H1 (cell line): Measurements from ENCODE around the gene CAMK2D. TPM values are rescaled to one million over a fixed set of nuclear protein-coding genes. Genes with fewer than 3 reads are reported as not detected.

Experiments used
- CTCF ChIA-PET: fragments of 300-600 bp; sonication (Branson Sonifier 250); formaldehyde crosslinking; loops from one replicate; lab custom pipeline; 2021; ENCODE audit not compliant: partially characterized antibody; lab: Charles Lee
- POLR2A ChIA-PET: fragments of 300-600 bp; sonication (Branson Sonifier 250); formaldehyde crosslinking; loops from one replicate; lab custom pipeline; 2021; ENCODE audit warnings: inconsistent platforms; ENCODE audit not compliant: partially characterized antibody; lab: Charles Lee
- DNase-seq, 2 experiments: peaks; one replicate each; pipeline versions ENCODE4 v3.0.0 to v3.0.0-alpha.2; 2010 to 2022; ENCODE audit warnings: low spot score in 2 of 2, low read depth in 1 of 2, mixed read lengths in 1 of 2
- FAIRE-seq: peaks from 2 replicates; lab custom pipeline; 2011; peaks lifted over from hg19 to GRCh38; lab: Jason Lieb, UNC
- H2AFZ ChIP-seq: 2 replicates; pipeline ENCODE4 v1.8.1; 2012; ENCODE audit warnings: low read length, inconsistent platforms
- H2AK5ac ChIP-seq: 2 replicates; pipeline ENCODE4 v1.6.1; 2013; ENCODE audit warnings: low read depth, low read length
- H2BK120ac ChIP-seq: replicated peaks from 2 replicates; pipeline ENCODE3; 2013; ENCODE audit warnings: low read depth, low read length, inconsistent platforms
- H2BK12ac ChIP-seq: 2 replicates; pipeline ENCODE4 v1.6.1; 2013; ENCODE audit warnings: low read depth, low read length
- H2BK15ac ChIP-seq: 2 replicates; pipeline ENCODE4 v1.6.1; 2013; ENCODE audit warnings: low read length
- H2BK20ac ChIP-seq: 2 replicates; pipeline ENCODE4 v1.6.1; 2013; ENCODE audit warnings: low read length
- H2BK5ac ChIP-seq: 2 replicates; pipeline ENCODE4 v1.6.1; 2013; ENCODE audit warnings: low read depth, low read length
- H3K14ac ChIP-seq: 2 replicates; pipeline ENCODE4 v1.6.1; 2013; ENCODE audit warnings: inconsistent platforms; ENCODE audit not compliant: insufficient read length
- H3K18ac ChIP-seq: 2 replicates; pipeline ENCODE4 v1.6.1; 2013; ENCODE audit warnings: low read length; ENCODE audit errors: extremely low read depth
- H3K23ac ChIP-seq: 2 replicates; pipeline ENCODE4 v1.6.1; 2013; ENCODE audit warnings: inconsistent platforms; ENCODE audit not compliant: insufficient read length
- H3K23me2 ChIP-seq: 2 replicates; pipeline ENCODE4 v1.6.1; 2013; ENCODE audit warnings: low read depth, low read length
- H3K27ac ChIP-seq: 2 replicates; pipeline ENCODE4 v1.6.1; 2011; ENCODE audit warnings: low read depth, low read length, inconsistent platforms
- H3K27me3 ChIP-seq, 4 experiments: replicated peaks in 1 of 4; 1 replicate in 1 of 4; 2 replicates in 3 of 4; pipeline versions ENCODE4 v1.6.1 to v1.8.1; 2011 to 2013; ENCODE audit warnings: low read length in 3 of 4, mild to moderate bottlenecking in 3 of 4, inconsistent platforms in 2 of 4, mixed read lengths in 2 of 4, moderate library complexity in 1 of 4; ENCODE audit not compliant: control insufficient read depth in 3 of 4, insufficient read depth in 3 of 4; ENCODE audit errors: extremely low read depth in 1 of 4
- H3K36me3 ChIP-seq, 4 experiments: 2 replicates each; pipeline versions ENCODE4 v1.6.1 to v1.8.1; 2011 to 2013; ENCODE audit warnings: mild to moderate bottlenecking in 4 of 4, low read length in 3 of 4, moderate library complexity in 2 of 4, control low read depth in 1 of 4, inconsistent platforms in 1 of 4; ENCODE audit not compliant: insufficient read depth in 4 of 4, control insufficient read depth in 2 of 4
- H3K4ac ChIP-seq: replicated peaks from 2 replicates; pipeline ENCODE3; 2013; ENCODE audit warnings: low read length, low read depth, mixed read lengths, inconsistent platforms; ENCODE audit not compliant: insufficient read length
- H3K4me1 ChIP-seq, 4 experiments: replicated peaks in 1 of 4; 1 replicate in 1 of 4; 2 replicates in 3 of 4; pipeline versions ENCODE4 v1.6.1 to v1.8.1; 2011 to 2013; ENCODE audit warnings: low read length in 3 of 4, inconsistent platforms in 2 of 4, mixed read lengths in 1 of 4; ENCODE audit not compliant: insufficient read depth in 4 of 4, control insufficient read depth in 3 of 4
- H3K4me2 ChIP-seq, 2 experiments: 2 replicates each; pipeline versions ENCODE4 v1.6.1 to v1.8.1; 2011 to 2013; ENCODE audit warnings: low read depth in 2 of 2, low read length in 2 of 2, control low read depth in 1 of 2, inconsistent platforms in 1 of 2, mild to moderate bottlenecking in 1 of 2; ENCODE audit not compliant: insufficient read depth in 1 of 2
- H3K4me3 ChIP-seq, 4 experiments: fragments of 200-600, 300-600 bp in 1 of 4; sonication (generic), shearing (Covaris generic), sonication (Bioruptor Twin) in 1 of 4; 2 replicates each; pipeline versions ENCODE4 v1.5.1 to v1.8.1; 2011 to 2016; ENCODE audit warnings: low read length in 4 of 4, low read depth in 3 of 4, control low read depth in 2 of 4, inconsistent platforms in 2 of 4, mild to moderate bottlenecking in 2 of 4, mixed read lengths in 1 of 4, moderate library complexity in 1 of 4; ENCODE audit not compliant: insufficient read depth in 2 of 4; ENCODE audit errors: extremely low read depth in 1 of 4
- H3K56ac ChIP-seq: replicated peaks from 2 replicates; pipeline ENCODE3; 2013; ENCODE audit warnings: low read depth, mild to moderate bottlenecking, mixed read lengths, low read length, inconsistent platforms; ENCODE audit not compliant: insufficient read length
- H3K79me1 ChIP-seq: 2 replicates; pipeline ENCODE4 v1.6.1; 2013; ENCODE audit warnings: low read depth, low read length, control low read depth
- H3K79me2 ChIP-seq, 2 experiments: 2 replicates each; pipeline versions ENCODE4 v1.6.1 to v1.8.1; 2012 to 2013; ENCODE audit warnings: low read length in 2 of 2, mild to moderate bottlenecking in 2 of 2, inconsistent platforms in 1 of 2; ENCODE audit not compliant: insufficient read depth in 2 of 2, control insufficient read depth in 1 of 2
- H3K9ac ChIP-seq, 4 experiments: replicated peaks in 1 of 4; 1 replicate in 1 of 4; 2 replicates in 3 of 4; pipeline versions ENCODE4 v1.6.1 to v1.8.1; 2011 to 2013; ENCODE audit warnings: low read depth in 3 of 4, low read length in 3 of 4, control low read depth in 2 of 4, mild to moderate bottlenecking in 2 of 4, moderate library complexity in 2 of 4, inconsistent platforms in 1 of 4; ENCODE audit errors: extremely low read depth in 1 of 4
- H3K9me3 ChIP-seq, 2 experiments: 2 replicates each; pipeline versions ENCODE4 v1.6.1 to v1.8.1; 2012 to 2013; ENCODE audit warnings: mild to moderate bottlenecking in 2 of 2, moderate library complexity in 2 of 2, control low read depth in 1 of 2, inconsistent platforms in 1 of 2, low read depth in 1 of 2, low read length in 1 of 2, mixed read lengths in 1 of 2; ENCODE audit not compliant: insufficient read depth in 2 of 2
- H4K20me1 ChIP-seq, 2 experiments: replicated peaks in 1 of 2; 2 replicates each; pipeline versions ENCODE3 to v1.8.1; 2011 to 2013; ENCODE audit warnings: inconsistent platforms in 2 of 2, low read length in 2 of 2, mild to moderate bottlenecking in 1 of 2; ENCODE audit not compliant: insufficient read depth in 2 of 2, control insufficient read depth in 1 of 2
- H4K5ac ChIP-seq: 2 replicates; pipeline ENCODE4 v1.6.1; 2013; ENCODE audit warnings: low read length, low read depth, mixed read lengths, inconsistent platforms; ENCODE audit not compliant: insufficient read length
- H4K8ac ChIP-seq: 2 replicates; pipeline ENCODE4 v1.8.0; 2013; ENCODE audit warnings: mild to moderate bottlenecking, moderate library complexity, low read length, inconsistent platforms; ENCODE audit not compliant: insufficient read depth; ENCODE audit errors: extremely low read depth
- H4K91ac ChIP-seq: replicated peaks from 2 replicates; pipeline ENCODE3; 2013; ENCODE audit warnings: low read length, mixed read lengths, inconsistent platforms; ENCODE audit not compliant: insufficient read length
- BCL11A ChIP-seq, 2 experiments: IDR thresholded peaks; one replicate each; pipeline ENCODE4 v1.6.1; 2011; ENCODE audit warnings: low read depth in 2 of 2, low read length in 2 of 2, mild to moderate bottlenecking in 2 of 2
- CEBPB ChIP-seq: IDR thresholded peaks from 2 replicates; pipeline ENCODE4 v1.6.1; 2012; ENCODE audit warnings: low read depth, low read length
- MAFK ChIP-seq: IDR thresholded peaks from 2 replicates; pipeline ENCODE4 v1.6.1; 2012; ENCODE audit warnings: low read depth, mild to moderate bottlenecking, improper control_type of control experiment, low read length
- POLR2AphosphoS5 ChIP-seq: IDR thresholded peaks from 2 replicates; pipeline ENCODE4 v1.6.1; 2011; ENCODE audit warnings: low read depth, low read length
- SIRT6 ChIP-seq: IDR thresholded peaks from one replicate; pipeline ENCODE4 v1.7.1; 2012; ENCODE audit warnings: low read length, inconsistent platforms
- SIX5 ChIP-seq: IDR thresholded peaks from 2 replicates; pipeline ENCODE4 v1.6.1; 2011; ENCODE audit warnings: mild to moderate bottlenecking, low read depth, low read length
- SRF ChIP-seq: IDR thresholded peaks from 2 replicates; pipeline ENCODE4 v1.6.1; 2011; ENCODE audit warnings: mild to moderate bottlenecking, low read depth, low read length, moderate library complexity
- polyA plus RNA-seq, 7 experiments: library from polyadenylated mRNA; depleted of rRNA in 3 of 7; stranded (reverse) in 5 of 7; unstranded in 2 of 7; fragments of >200 nt in 5 of 7; fragments of 200-250 nt in 2 of 7; gene quantifications; 1 replicate in 5 of 7; 2 replicates in 1 of 7; 4 replicates in 1 of 7; pipeline versions ENCODE4 v1.2.1 to v1.2.3, GENCODE V29; 2011 to 2013; ENCODE audit warnings: missing spikeins in 2 of 7, mixed read lengths in 2 of 7
- total RNA-seq: library from RNA; stranded (reverse); fragmentation: NEBNext Ultra II Directional; extraction: Animal tissue kit (Norgen Biotek cat#: 25700); gene quantifications from 2 replicates; pipeline ENCODE4 v1.2.1, GENCODE V29; 2021

CAMK2D gene
- total and polyA plus RNA-seq, 2 of the 8 experiments (the other 6 are each of a cell fraction or from before 2014, with no cell fraction given): 3.2 to 7.0 TPM

DNA sequence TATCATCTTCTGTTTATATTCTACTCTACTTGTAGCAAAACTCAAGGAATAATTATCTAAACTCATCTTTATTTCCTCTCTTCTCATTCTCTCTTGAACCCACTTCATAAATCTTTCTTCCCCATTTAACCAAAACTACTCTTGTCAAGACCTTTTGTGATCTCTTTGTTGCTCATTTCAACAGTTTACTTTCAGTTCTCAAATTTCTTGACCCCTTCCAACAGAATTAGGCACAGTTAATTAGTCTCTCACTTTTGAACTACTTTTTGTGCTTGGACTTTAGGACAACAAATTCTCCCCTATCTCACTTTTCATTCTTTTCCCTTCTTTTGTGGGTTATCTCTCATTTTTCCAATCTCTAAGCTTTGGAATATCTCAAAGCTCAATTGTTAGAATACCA is 27.4 kb upstream of the CAMK2D start:
- H2AK5ac ChIP-seq: no peak overlapping the region
- H3K4me2 ChIP-seq: no peak overlapping the region
- H3K4me1 ChIP-seq: no peaks in the 10 kb centered on the region
- no peak for DNase-seq
- no peak overlapping the region for H3K56ac ChIP-seq
- no peak overlapping the region for H4K91ac ChIP-seq
- H3K27ac ChIP-seq: no peak overlapping the region
- no peak overlapping the region for H3K4me3 ChIP-seq
- no peak overlapping the region for H3K14ac ChIP-seq
- H2AFZ ChIP-seq: no peak overlapping the region
- H3K23me2 ChIP-seq: no peaks in the 10 kb centered on the region
- H3K9ac ChIP-seq: no peak overlapping the region
- H4K20me1 ChIP-seq: no peaks in the 10 kb centered on the region
- H3K79me2 ChIP-seq: no peaks in the 10 kb centered on the region
- TF ChIP-seq CEBPB: no peak
- TF ChIP-seq SIX5: no peak
- no peak for TF ChIP-seq BCL11A (IDR thresholded peaks at IDR 0.05; ENCODE audit: low read depth in 2 of 2, low read length in 2 of 2)
- no peak for TF ChIP-seq SRF
- TF ChIP-seq POLR2AphosphoS5: no peak
- TF ChIP-seq MAFK: no peak
- TF ChIP-seq SIRT6: no peak
- no peak overlapping the region for H3K4ac ChIP-seq
- ChIA-PET POLR2A (no interaction called here), CTCF (no interaction called here)
- H3K18ac ChIP-seq: no peak overlapping the region
- H2BK120ac ChIP-seq: no peak overlapping the region
- no peak overlapping the region for H2BK12ac ChIP-seq
- H3K36me3 ChIP-seq: no peaks in the 10 kb centered on the region
- no peaks in the 10 kb centered on the region for H3K9me3 ChIP-seq
- H3K27me3 ChIP-seq: no peaks in the 10 kb centered on the region
- no peak for FAIRE-seq
- no peak overlapping the region for H2BK20ac ChIP-seq
- no peak overlapping the region for H4K8ac ChIP-seq
- H4K5ac ChIP-seq: no peak overlapping the region
- no peaks in the 10 kb centered on the region for H3K79me1 ChIP-seq
- H3K23ac ChIP-seq: no peak overlapping the region
- no peak overlapping the region for H2BK5ac ChIP-seq
- H2BK15ac ChIP-seq: no peak overlapping the region
